KMS-11 (cell line): ENCODE results near the gene HOXA13.

Source experiments
- H2AFZ ChIP-seq: fragments of 200-600 bp; sonication (generic); 2 replicates; pipeline ENCODE4 v1.6.1; 2016; ENCODE audit warnings: antibody characterized with exemption, mixed run types, low read depth
- H3K27ac ChIP-seq: fragments of 200-600 bp; sonication (generic); 2 replicates; pipeline ENCODE4 v1.6.1; 2016; ENCODE audit warnings: mild to moderate bottlenecking, mixed run types
- H3K27me3 ChIP-seq: fragments of 200-600 bp; sonication (generic); 2 replicates; pipeline ENCODE4 v1.6.1; 2017; ENCODE audit warnings: mild to moderate bottlenecking, low read depth, mixed run types, moderate library complexity; ENCODE audit not compliant: insufficient read depth
- H3K36me3 ChIP-seq: fragments of 200-600 bp; sonication (generic); 2 replicates; pipeline ENCODE4 v1.6.1; 2017; ENCODE audit warnings: mild to moderate bottlenecking, mixed run types; ENCODE audit not compliant: insufficient read depth
- H3K4me1 ChIP-seq: fragments of 200-600 bp; sonication (generic); 2 replicates; pipeline ENCODE4 v1.6.1; 2016; ENCODE audit warnings: mild to moderate bottlenecking, low read depth, mixed run types; ENCODE audit not compliant: poor library complexity, severe bottlenecking
- H3K4me2 ChIP-seq: fragments of 200-600 bp; sonication (generic); 2 replicates; pipeline ENCODE4 v1.7.0; 2016; ENCODE audit warnings: mild to moderate bottlenecking, mixed run types
- H3K4me3 ChIP-seq: fragments of 200-600 bp; sonication (generic); IDR thresholded peaks from 2 replicates; pipeline ENCODE4 v1.6.1; 2017; ENCODE audit warnings: low read depth, low read length, mixed read lengths; ENCODE audit not compliant: insufficient read depth
- H3K79me2 ChIP-seq: fragments of 200-600 bp; sonication (generic); 2 replicates; pipeline ENCODE4 v1.6.1; 2016; ENCODE audit warnings: low read depth, mixed run types; ENCODE audit not compliant: insufficient read depth
- H3K9ac ChIP-seq: fragments of 200-600 bp; sonication (generic); 2 replicates; pipeline ENCODE4 v1.6.1; 2016; ENCODE audit warnings: mild to moderate bottlenecking, mixed run types
- H4K20me1 ChIP-seq: fragments of 200-600 bp; sonication (generic); 2 replicates; pipeline ENCODE4 v1.6.1; 2016; ENCODE audit warnings: mild to moderate bottlenecking, mixed run types; ENCODE audit not compliant: insufficient read depth
- CTCF ChIP-seq: fragments of 200-600 bp; sonication (generic); conservative IDR thresholded peaks from 2 replicates; pipeline ENCODE4 v1.6.1; 2017; ENCODE audit warnings: low read depth, mild to moderate bottlenecking, antibody characterized with exemption, low read length, moderate library complexity, mixed read lengths

Gene HOXA13

GRCh38 chr7:27243340-27244163 lies 43.7 kb upstream of the HOXA13 start:
- H3K4me2 ChIP-seq: no peak overlapping the region
- H2AFZ ChIP-seq: no peak overlapping the region
- no peaks in the 10 kb centered on the region; the same call in 1 of the 2 replicates for H3K27me3 ChIP-seq
- no peak for TF ChIP-seq CTCF
- no peak overlapping the region for H3K9ac ChIP-seq
- no peak overlapping the region for H3K27ac ChIP-seq
- H3K4me3 ChIP-seq: no peak overlapping the region
- H3K4me1 ChIP-seq: no peaks in the 10 kb centered on the region
- H3K79me2 ChIP-seq: no peaks in the 10 kb centered on the region
- H4K20me1 ChIP-seq: no peaks in the 10 kb centered on the region
- H3K36me3 ChIP-seq: no peaks in the 10 kb centered on the region

GRCh38 chr7:27242555-27243339 lies 42.9 kb upstream of the HOXA13 start, which contains the start of gene EVX1:
TSS of gene EVX1 (plus strand) at chr7:27242802. CDS start at chr7:27243031, 229 bp downstream.
- Histone ChIP-seq H4K20me1 (no peaks in the 10 kb centered on the region), H3K4me3 (no peak within 1 kb of the TSS), H3K9ac (no peak within 1 kb of the TSS), H3K27ac (no peak within 1 kb of the TSS), H2AFZ (no peak within 1 kb of the TSS), H3K4me2 (no peak within 1 kb of the TSS), H3K27me3 (no peaks in the 10 kb centered on the region; the same call in 1 of the 2 replicates), H3K36me3 (no peaks in the 10 kb centered on the region), H3K4me1 (no peaks in the 10 kb centered on the region), H3K79me2 (no peaks in the 10 kb centered on the region)
- TF ChIP-seq CTCF: no peak

- Histone ChIP-seq H3K4me3 (no peak overlapping the region), H4K20me1 (no peaks in the 10 kb centered on the region), H3K79me2 (no peaks in the 10 kb centered on the region), H3K27me3 (no peaks in the 10 kb centered on the region; the same call in 1 of the 2 replicates), H3K4me1 (no peaks in the 10 kb centered on the region), H3K27ac (no peak overlapping the region), H3K4me2 (no peak overlapping the region), H3K9ac (no peak overlapping the region), H3K36me3 (no peaks in the 10 kb centered on the region), H2AFZ (no peak overlapping the region)
- no peak for TF ChIP-seq CTCF
Observed at GRCh38 chr7:27242154-27242553, 42.3 kb upstream of the HOXA13 start.

GRCh38 chr7:27241189-27242056 lies 41.5 kb upstream of the HOXA13 start:
- no peaks in the 10 kb centered on the region for H3K36me3 ChIP-seq
- H3K9ac ChIP-seq: no peak overlapping the region
- no peaks in the 10 kb centered on the region; the same call in 1 of the 2 replicates for H3K27me3 ChIP-seq

More at GRCh38 chr7:27241189-27242056, 41.5 kb upstream of the HOXA13 start:
- Histone ChIP-seq H4K20me1 (no peaks in the 10 kb centered on the region), H3K4me1 (no peaks in the 10 kb centered on the region), H3K4me2 (no peak overlapping the region), H2AFZ (no peak overlapping the region), H3K27ac (no peak overlapping the region), H3K79me2 (no peaks in the 10 kb centered on the region), H3K4me3 (no peak overlapping the region)
- TF ChIP-seq CTCF: no peak
